ENCODE data around the gene SDR42E1.

DNA sequence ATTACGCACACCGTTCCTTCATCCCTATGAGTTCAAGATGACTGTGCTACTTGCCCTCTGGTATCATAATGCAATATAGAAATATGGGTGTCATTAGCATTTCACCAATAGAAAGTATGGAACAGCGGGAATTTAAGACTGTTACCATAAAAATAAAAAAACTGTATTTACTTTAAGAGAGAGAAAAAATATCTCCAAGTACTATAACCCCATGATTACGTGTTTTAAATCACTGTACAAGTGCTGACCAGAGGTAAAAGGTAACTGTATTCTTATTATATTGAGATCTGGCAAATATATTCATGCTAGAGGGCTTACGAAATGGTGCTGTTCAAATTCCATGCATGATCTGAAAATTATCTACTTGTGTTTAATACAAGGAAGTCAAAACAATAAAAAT, 5.2 kb downstream of the SDR42E1 start:
- TF ChIP-seq POLR2AphosphoS5 (IDR thresholded peaks at IDR 0.05; ENCODE audit: low read depth, low read length) (no peak), POLR2A (IDR thresholded peaks at IDR 0.05; ENCODE audit: borderline replicate concordance, extremely low read depth, insufficient read depth, insufficient read length) (no peak), CTCF (IDR thresholded peaks at IDR 0.05 in 2 of 3, conservative IDR thresholded peaks at IDR 0.05 in 1 of 3; ENCODE audit: borderline replicate concordance in 1 of 3, insufficient read depth in 1 of 3, low read depth in 2 of 3, low read length in 2 of 3) (no peak), EZH2 (IDR thresholded peaks at IDR 0.05) (no peak), ZNF274 (IDR thresholded peaks at IDR 0.05; ENCODE audit: low read depth, low read length) (no peak), SP1 (IDR thresholded peaks at IDR 0.05; ENCODE audit: low read depth) (no peak), JUND (IDR thresholded peaks at IDR 0.05) (no peak), MAX (IDR thresholded peaks at IDR 0.05) (no peak), RAD21 (IDR thresholded peaks at IDR 0.05; ENCODE audit: low read depth) (no peak), CEBPB (IDR thresholded peaks at IDR 0.05; ENCODE audit: low read depth) (no peak)
- TF ChIP-seq, protein P1, sequence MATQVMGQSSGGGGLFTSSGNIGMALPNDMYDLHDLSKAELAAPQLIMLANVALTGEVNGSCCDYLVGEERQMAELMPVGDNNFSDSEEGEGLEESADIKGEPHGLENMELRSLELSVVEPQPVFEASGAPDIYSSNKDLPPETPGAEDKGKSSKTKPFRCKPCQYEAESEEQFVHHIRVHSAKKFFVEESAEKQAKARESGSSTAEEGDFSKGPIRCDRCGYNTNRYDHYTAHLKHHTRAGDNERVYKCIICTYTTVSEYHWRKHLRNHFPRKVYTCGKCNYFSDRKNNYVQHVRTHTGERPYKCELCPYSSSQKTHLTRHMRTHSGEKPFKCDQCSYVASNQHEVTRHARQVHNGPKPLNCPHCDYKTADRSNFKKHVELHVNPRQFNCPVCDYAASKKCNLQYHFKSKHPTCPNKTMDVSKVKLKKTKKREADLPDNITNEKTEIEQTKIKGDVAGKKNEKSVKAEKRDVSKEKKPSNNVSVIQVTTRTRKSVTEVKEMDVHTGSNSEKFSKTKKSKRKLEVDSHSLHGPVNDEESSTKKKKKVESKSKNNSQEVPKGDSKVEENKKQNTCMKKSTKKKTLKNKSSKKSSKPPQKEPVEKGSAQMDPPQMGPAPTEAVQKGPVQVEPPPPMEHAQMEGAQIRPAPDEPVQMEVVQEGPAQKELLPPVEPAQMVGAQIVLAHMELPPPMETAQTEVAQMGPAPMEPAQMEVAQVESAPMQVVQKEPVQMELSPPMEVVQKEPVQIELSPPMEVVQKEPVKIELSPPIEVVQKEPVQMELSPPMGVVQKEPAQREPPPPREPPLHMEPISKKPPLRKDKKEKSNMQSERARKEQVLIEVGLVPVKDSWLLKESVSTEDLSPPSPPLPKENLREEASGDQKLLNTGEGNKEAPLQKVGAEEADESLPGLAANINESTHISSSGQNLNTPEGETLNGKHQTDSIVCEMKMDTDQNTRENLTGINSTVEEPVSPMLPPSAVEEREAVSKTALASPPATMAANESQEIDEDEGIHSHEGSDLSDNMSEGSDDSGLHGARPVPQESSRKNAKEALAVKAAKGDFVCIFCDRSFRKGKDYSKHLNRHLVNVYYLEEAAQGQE (IDR thresholded peaks at IDR 0.05; ENCODE audit: low read depth): no peak
- TF ChIP-seq, protein P2, sequence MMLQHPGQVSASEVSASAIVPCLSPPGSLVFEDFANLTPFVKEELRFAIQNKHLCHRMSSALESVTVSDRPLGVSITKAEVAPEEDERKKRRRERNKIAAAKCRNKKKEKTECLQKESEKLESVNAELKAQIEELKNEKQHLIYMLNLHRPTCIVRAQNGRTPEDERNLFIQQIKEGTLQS (IDR thresholded peaks at IDR 0.05): no peak
